GM13976 (cell line): ENCODE results near the gene GRB14.

Experiments used
- DNase-seq: peaks from one replicate; pipeline ENCODE4 v3.0.0; 2012; ENCODE audit warnings: low spot score
- in situ Hi-C: fragments of 300-500 bp; cut with MboI; formaldehyde crosslinking; loops from one replicate; pipeline ENCODE4 v1.12.0; 2022; ENCODE audit warnings: low sequenced_read_pairs, mixed read lengths, inconsistent platforms; ENCODE audit not compliant: unreplicated experiment
- TF ChIP-seq, protein P1 (sequence below): IDR thresholded peaks from 2 replicates; pipeline ENCODE4 v1.5.1; 2012; ENCODE audit warnings: borderline replicate concordance, mild to moderate bottlenecking; ENCODE audit not compliant: insufficient read depth; ENCODE audit errors: extremely low read depth, missing control alignments, control extremely low read depth

Gene GRB14

DNA sequence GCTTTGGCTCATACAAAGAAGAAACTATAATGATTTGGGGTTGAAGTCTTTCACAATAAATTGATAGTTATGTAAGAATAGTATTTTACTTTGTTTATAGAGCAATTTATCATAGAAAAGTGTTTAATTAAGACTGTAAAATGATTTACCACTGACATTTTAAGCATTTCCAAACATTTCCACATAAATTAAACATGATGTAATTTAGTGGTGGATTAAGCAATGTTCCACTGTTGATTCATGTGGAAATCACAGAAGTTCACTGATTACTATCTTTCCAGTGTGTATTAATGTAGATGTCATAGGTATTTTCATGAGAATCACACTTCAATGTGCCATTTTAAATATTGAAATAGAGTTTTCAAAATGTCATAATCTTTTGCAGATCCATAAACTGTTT lies 40.1 kb upstream of the GRB14 start:
- in situ Hi-C loops, result no loop called here
- DNase-seq, result no peak
- TF ChIP-seq, protein P1, sequence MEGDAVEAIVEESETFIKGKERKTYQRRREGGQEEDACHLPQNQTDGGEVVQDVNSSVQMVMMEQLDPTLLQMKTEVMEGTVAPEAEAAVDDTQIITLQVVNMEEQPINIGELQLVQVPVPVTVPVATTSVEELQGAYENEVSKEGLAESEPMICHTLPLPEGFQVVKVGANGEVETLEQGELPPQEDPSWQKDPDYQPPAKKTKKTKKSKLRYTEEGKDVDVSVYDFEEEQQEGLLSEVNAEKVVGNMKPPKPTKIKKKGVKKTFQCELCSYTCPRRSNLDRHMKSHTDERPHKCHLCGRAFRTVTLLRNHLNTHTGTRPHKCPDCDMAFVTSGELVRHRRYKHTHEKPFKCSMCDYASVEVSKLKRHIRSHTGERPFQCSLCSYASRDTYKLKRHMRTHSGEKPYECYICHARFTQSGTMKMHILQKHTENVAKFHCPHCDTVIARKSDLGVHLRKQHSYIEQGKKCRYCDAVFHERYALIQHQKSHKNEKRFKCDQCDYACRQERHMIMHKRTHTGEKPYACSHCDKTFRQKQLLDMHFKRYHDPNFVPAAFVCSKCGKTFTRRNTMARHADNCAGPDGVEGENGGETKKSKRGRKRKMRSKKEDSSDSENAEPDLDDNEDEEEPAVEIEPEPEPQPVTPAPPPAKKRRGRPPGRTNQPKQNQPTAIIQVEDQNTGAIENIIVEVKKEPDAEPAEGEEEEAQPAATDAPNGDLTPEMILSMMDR, result no peak

DNA sequence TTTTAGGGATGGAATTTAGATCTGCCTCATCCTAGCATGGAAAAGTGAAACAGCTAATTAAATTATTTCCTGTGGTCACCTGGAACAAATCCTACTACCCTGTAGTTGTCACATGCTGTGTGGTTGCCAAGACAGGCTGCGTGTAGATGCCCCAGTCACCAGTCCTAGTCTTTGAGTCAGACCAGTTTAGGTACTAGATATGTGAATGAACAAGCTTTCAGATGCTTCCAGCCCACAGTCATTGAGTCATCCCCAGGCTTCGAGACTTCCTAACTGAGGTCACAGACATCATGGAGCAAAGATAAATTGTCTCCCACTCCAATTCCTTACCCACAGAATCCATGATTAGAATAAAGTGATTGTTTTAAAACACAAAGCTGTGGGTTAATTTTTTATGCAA lies 35.8 kb upstream of the GRB14 start:
- in situ Hi-C loops, result no loop called here
- TF ChIP-seq, protein P1, result no peak
- no peak for DNase-seq

DNA sequence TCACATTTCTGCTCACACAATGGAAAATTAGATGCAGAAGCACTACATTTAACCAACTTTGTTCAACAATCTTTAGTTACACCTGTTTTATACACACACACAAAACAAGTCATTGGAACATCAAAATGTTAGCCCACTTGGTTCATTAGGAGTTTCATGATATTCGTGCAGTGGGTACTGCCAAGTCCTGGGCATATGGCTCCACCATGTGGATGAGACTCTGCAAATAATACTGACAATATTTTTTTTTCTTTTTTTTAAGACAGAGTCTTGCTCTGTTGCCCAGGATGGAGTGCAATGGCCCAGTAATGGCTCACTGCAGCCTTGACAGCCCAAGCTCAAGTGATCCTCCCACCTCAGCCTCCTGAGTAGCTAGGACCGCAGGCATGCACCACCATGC lies 34.5 kb upstream of the GRB14 start:
- TF ChIP-seq, protein P1, result no peak
- in situ Hi-C loops, result no loop called here

DNA sequence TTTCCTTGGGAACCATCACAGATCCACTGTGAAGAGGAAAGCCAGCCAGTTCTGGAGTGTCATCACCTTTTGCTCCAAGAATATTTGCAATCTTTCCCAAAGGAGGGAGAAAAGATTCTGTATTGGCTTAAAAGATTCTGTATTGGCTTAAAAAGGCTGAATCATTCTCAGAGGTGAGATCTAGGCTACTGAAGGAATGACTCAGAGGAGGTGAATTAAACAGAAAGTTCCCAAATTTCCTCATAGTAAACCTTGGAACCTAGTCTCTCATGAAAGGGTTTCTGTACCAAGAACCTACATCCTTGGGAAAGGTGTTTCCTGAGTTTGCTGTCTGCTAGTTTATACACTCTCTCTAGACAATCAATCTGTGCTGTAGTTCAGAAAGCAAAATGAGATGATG lies 34.1 kb upstream of the GRB14 start:
- no peak for DNase-seq
- in situ Hi-C loops, result no loop called here
- TF ChIP-seq, protein P1, result no peak

More for the DNA sequence above, 34.5 kb upstream of the GRB14 start:
- no peak for DNase-seq

DNA sequence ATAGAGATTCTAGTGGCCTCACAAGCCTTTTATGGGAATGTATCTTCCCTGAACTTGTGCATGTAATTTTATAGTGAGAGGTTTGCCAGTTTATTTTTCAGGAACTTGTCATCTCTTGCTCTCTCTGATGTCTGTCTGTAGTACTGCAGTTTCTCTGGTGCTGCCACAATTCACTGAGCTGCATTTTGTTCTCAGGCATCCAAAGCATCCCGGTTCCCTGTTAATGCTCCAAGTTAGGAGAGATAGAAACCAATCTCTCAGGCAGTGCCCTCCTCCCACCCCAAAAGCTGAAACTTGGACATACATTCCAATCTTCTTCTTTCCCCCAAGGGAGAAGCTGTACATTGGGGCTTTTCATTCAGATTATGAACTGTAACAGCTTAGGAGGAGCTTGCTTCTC lies 30.1 kb upstream of the GRB14 start:
- no peak for DNase-seq
- in situ Hi-C loops, result no loop called here
- TF ChIP-seq, protein P1, result no peak

- DNase-seq, result no peak
- in situ Hi-C loops, result no loop called here
- TF ChIP-seq, protein P1, result no peak
These were observed 22.9 kb upstream of the GRB14 start for GRCh38 chr2:164644036-164644700.

GRCh38 chr2:164642946-164643555 lies 21.8 kb upstream of the GRB14 start:
- in situ Hi-C loops, result no loop called here
- TF ChIP-seq, protein P1, result no peak

More at GRCh38 chr2:164642946-164643555, 21.8 kb upstream of the GRB14 start:
- no peak for DNase-seq
